ENCODE data around the gene ASGR2.

The ASGR2 gene

GRCh38 chr17:7058831-7059447 lies 55.7 kb downstream of the ASGR2 start:
- no peak for DNase-seq

- no peak for DNase-seq
Measured at GRCh38 chr17:7056386-7056785, 58.2 kb downstream of the ASGR2 start.
